ENCODE data around the gene FOXO3B.
"Not testable (repeated sequence)": the region's sequence is repeated elsewhere in the genome, so short reads cannot be mapped to it uniquely, and the experiment has no call there.

GRCh38 chr17:18672395-18673227 lies 9.5 kb downstream of the FOXO3B start:
- not testable (repeated sequence) for TF ChIP-seq EZH2 (IDR thresholded peaks at IDR 0.05; ENCODE audit: borderline replicate concordance, insufficient read depth, low read depth, low read length, poor library complexity, severe bottlenecking); CTCF (IDR thresholded peaks at IDR 0.05)

Data from B cell (primary cell).